Measurements from ENCODE around the gene KRTAP10-5.

Gene KRTAP10-5

GRCh38 chr21:44582055-44582454 lies 1.7 kb upstream of the KRTAP10-5 start:
- H3K27me3 ChIP-seq (replicated peaks; ENCODE audit: control insufficient read depth, insufficient read depth, low read length) = no peaks in the 10 kb centered on the region
- no peak for TF ChIP-seq CTCF (IDR thresholded peaks at IDR 0.05; ENCODE audit: insufficient read depth, low read length, poor library complexity, severe bottlenecking)

GRCh38 chr21:44581158-44581557 lies 754 bp upstream of the KRTAP10-5 start:
- Histone ChIP-seq H3K36me3 (ENCODE audit: control insufficient read depth, insufficient read depth, low read length) (no peaks in the 10 kb centered on the region), H3K4me3 (replicated peaks; ENCODE audit: low read depth, low read length) (no peak overlapping the region), H3K27me3 (replicated peaks; ENCODE audit: control insufficient read depth, insufficient read depth, low read length) (no peaks in the 10 kb centered on the region)
- no peak for DNase-seq (ENCODE audit: extremely low read depth, insufficient read length)
- TF ChIP-seq CTCF (IDR thresholded peaks at IDR 0.05; ENCODE audit: insufficient read depth, low read length, poor library complexity, severe bottlenecking) = no peak

More at GRCh38 chr21:44582055-44582454, 1.7 kb upstream of the KRTAP10-5 start:
- H3K4me3 ChIP-seq (replicated peaks; ENCODE audit: low read depth, low read length) = no peak overlapping the region
- no peak for DNase-seq (ENCODE audit: extremely low read depth, insufficient read length)
- no peaks in the 10 kb centered on the region for H3K36me3 ChIP-seq (ENCODE audit: control insufficient read depth, insufficient read depth, low read length)

- Histone ChIP-seq H3K27me3 (replicated peaks; ENCODE audit: control insufficient read depth, insufficient read depth, low read length) (no peaks in the 10 kb centered on the region), H3K36me3 (ENCODE audit: control insufficient read depth, insufficient read depth, low read length) (no peaks in the 10 kb centered on the region), H3K4me3 (replicated peaks; ENCODE audit: low read depth, low read length) (no peak overlapping the region)
- TF ChIP-seq CTCF (IDR thresholded peaks at IDR 0.05; ENCODE audit: insufficient read depth, low read length, poor library complexity, severe bottlenecking) = no peak
- DNase-seq (ENCODE audit: extremely low read depth, insufficient read length) = no peak
These were observed 615 bp downstream of the KRTAP10-5 start for GRCh38 chr21:44579833-44580144.

- no peak for DNase-seq (ENCODE audit: extremely low read depth, insufficient read length)
- no peaks in the 10 kb centered on the region for H3K27me3 ChIP-seq (replicated peaks; ENCODE audit: control insufficient read depth, insufficient read depth, low read length)
These were observed 1.2 kb downstream of the KRTAP10-5 start for GRCh38 chr21:44579056-44579832.

GRCh38 chr21:44578371-44579055 lies 1.9 kb downstream of the KRTAP10-5 start:
- no peaks in the 10 kb centered on the region for H3K27me3 ChIP-seq (replicated peaks; ENCODE audit: control insufficient read depth, insufficient read depth, low read length)
- H3K36me3 ChIP-seq (ENCODE audit: control insufficient read depth, insufficient read depth, low read length) = no peaks in the 10 kb centered on the region
- TF ChIP-seq CTCF (IDR thresholded peaks at IDR 0.05; ENCODE audit: insufficient read depth, low read length, poor library complexity, severe bottlenecking) = no peak
- H3K4me3 ChIP-seq (replicated peaks; ENCODE audit: low read depth, low read length) = no peak overlapping the region
- DNase-seq (ENCODE audit: extremely low read depth, insufficient read length) = no peak

More at GRCh38 chr21:44579056-44579832, 1.2 kb downstream of the KRTAP10-5 start:
- Histone ChIP-seq H3K4me3 (replicated peaks; ENCODE audit: low read depth, low read length) (no peak overlapping the region), H3K36me3 (ENCODE audit: control insufficient read depth, insufficient read depth, low read length) (no peaks in the 10 kb centered on the region)
- TF ChIP-seq CTCF (IDR thresholded peaks at IDR 0.05; ENCODE audit: insufficient read depth, low read length, poor library complexity, severe bottlenecking) = no peak

Data from GM06990 (cell line).